GM18498 (cell line): ENCODE results near the gene MAP7D2.
"Not testable (repeated sequence)": the region's sequence is repeated elsewhere in the genome, so short reads cannot be mapped to it uniquely, and the experiment has no call there.

Experiments used
- ATAC-seq: cut with Tn5 transposase; IDR thresholded peaks from one replicate; pipeline ENCODE4 v1.9.1; 2021; ENCODE audit warnings: mild to moderate bottlenecking, moderate library complexity; ENCODE audit not compliant: unreplicated experiment

MAP7D2 gene

DNA sequence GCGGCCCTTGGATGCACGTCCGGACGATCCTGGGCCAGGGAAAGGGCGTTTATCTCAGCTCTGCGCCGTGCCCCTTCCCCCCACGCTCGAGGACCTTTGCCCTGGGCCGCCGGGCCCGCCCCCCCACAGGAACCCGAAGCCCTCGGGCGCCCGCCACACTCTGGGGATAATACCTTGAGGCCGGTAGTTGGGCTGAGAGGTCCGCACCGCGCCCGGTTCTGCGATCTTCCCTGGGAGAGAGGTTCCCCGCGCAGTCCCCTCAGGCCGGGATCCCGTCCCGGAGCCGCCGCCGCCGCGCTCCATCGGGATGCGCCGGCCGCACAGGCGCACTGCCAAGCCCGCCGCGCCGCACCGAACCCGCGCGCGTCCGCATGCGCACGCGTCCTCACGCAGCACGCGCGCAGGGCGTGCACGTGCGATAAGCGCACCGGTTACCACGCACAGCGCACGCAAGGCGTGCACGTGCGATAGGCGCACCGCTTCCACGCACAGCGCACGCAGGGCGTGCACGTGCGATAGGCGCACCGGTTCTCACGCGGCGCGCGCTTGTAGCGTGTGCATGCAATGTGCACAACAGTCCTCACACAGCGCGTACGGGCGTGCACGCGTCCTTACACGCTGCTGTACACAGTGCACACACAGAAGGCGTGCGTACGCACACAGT is at the start of gene MAP7D2:
TSS of gene MAP7D2 (minus strand) at position 331 of the 664 bp plus-strand sequence. CDS start at position 303, 28 bp downstream.
- no peak for ATAC-seq

DNA sequence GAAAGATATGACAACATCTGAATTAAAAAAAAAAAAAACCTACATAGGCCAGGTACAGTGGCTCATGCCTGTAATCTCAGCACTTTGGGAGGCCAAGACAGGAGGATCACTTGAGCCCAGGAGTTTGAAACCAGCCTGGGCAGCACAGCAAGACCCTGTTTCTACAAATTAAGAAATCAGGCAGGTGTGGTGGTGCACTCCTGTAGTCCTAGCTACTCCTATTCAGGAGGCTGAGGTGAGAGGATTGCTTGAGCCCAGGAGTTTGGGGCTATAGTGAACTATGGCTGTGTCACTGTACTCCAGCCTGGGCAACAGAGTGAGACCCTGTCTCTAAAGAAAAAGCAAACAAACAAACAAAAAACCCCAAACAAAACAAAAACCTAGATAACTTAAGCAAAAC is 45.8 kb upstream of the MAP7D2 start:
- ATAC-seq, result not testable (repeated sequence)

GRCh38 chrX:20159797-20160385 is 43.2 kb upstream of the MAP7D2 start:
- ATAC-seq, result no peak

- no peak for ATAC-seq
Observed at GRCh38 chrX:20151689-20152088, 35.0 kb upstream of the MAP7D2 start.

DNA sequence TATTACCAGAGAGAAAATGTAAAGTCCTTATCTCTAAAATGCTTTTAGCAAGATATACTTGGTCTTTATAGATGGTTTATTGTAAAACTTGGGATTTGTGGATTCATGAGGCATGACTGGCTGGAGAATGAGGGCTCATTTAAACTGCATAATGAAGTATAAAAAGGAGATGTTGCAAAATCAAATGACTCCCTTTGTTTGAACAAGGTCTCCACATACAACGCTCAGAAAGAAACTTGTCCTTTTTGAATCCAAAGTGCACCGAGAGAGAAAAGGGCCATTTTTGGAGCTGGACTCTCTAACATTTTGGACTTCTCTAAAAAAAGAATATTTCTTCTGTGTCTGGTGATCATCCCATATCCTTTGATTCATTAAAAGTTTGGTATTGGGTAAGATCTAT is 32.6 kb upstream of the MAP7D2 start:
- no peak for ATAC-seq

DNA sequence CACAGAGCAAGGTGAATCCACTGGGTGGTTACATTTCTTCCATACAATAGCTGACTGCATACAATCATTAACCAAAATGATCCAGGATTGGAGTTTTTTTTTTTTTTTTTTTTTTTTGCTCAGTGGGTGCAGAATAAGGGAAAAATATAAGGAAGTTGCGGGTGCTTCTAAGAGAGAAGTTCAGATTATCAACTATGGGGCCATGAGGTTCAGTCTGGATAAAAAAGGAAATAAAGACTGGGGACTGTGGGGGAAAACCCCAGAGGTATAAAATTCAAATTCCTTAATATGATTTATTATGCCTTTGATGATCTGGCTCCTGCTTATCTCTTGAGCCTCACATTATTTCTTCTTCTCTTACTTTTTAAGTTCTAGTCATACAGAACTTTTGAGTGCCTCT is 30.9 kb upstream of the MAP7D2 start:
- no peak for ATAC-seq

DNA sequence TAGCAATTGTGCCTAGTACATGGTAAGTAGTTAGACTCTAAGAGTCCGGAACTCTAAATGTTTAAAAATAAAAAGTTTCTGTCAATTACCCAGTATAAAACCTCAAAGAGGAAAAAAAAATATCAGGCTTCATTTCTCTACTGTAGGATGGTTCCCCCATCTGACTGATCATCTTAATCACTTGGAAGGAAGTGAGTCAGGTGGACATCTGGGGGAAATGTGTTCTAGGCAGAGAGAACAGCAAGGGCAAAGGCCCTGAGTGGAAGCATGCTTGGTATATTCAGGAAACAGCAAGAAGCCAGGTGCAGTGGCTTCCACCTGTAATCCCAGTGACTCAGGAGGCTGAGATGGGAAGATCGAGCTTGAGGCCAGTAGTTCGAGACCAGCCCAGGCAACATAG is 27.8 kb upstream of the MAP7D2 start:
- ATAC-seq, result no peak

DNA sequence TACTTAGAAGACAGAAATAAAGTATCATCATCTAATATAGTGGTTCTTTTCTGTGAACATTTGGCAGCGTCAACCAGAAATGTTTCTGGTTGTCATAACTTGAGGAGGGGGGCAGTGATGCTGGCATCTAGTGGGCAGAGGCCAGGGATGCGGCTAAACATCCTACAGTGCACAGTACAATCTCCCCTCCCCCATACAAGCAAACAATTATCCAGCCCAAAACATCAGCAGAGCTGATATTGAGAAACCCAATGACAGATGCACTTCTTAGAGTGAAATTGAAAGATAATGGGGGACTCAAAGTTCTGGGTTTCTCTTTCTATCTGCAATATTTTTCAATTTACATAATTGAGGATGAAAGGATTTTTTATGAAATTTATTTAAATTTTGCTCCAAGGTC is 26.9 kb upstream of the MAP7D2 start:
- no peak for ATAC-seq

GRCh38 chrX:20143111-20143510 is 26.4 kb upstream of the MAP7D2 start:
- ATAC-seq, result no peak

- ATAC-seq, result peak; percentile 98
Observed at GRCh38 chrX:20141281-20142220, 24.8 kb upstream of the MAP7D2 start, which contains the start of gene EIF1AX. TSS of gene EIF1AX (minus strand) at chrX:20141838. CDS start at chrX:20141640, 198 bp downstream.

DNA sequence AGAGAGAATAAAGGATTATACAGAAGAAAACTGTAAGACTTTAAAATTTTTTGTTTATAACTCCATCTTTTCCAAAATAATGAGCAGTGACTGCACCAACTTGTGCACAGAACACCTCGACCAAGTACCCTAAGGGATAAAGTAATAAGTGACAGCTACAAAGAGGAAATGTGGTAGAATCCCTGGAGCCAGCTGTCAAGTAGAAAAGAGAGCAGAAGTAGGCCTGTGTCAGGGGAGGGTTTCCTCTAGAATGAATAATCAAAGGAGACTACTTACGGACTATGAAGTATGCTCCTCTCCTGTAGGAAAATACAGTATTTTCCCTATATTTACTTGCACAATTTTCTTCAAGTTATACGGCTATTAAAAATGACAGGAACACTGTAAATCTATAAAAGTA is 23.7 kb upstream of the MAP7D2 start:
- ATAC-seq, result no peak

- ATAC-seq, result no peak
Observed at GRCh38 chrX:20139966-20140365, 23.3 kb upstream of the MAP7D2 start.

DNA sequence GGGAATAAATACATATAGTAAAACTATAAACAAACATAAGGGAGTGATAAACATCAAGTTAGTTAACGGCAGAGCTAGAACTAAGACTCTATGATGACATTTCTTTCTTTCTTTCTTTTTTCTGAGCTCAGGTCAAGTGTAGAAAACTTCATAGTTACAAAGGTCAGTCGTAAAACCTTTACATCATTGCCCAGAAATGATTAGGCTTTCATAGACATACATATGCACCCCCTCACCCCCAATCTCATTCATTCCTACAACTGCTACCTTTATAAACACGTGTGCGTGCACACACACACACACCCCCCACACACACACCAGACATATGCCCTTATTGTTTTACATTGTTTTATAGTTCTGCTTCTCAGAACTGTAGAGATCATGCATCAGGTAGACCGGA is 19.2 kb upstream of the MAP7D2 start:
- no peak for ATAC-seq

GRCh38 chrX:20132666-20133065 is 16.0 kb upstream of the MAP7D2 start:
- ATAC-seq, result no peak

GRCh38 chrX:20130357-20130756 is 13.7 kb upstream of the MAP7D2 start:
- ATAC-seq, result no peak

DNA sequence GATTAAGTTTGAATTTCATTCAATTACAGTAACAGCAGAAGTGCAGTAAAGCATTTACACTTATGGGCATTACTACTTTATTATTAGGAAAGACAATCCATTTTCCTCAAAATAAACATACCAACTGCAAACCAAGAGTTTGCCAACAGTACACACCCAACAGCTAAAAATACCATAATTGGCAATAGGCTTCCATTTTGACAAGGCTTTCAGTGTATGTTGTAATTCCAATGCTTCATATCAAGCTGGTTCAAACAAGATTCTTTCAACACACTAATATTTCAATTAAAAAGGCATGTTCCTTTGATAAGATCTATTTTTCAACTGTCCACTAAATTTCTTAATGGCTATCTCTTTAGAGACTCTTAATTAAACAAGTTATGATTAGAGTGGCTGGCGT is 12.8 kb upstream of the MAP7D2 start:
- no peak for ATAC-seq

DNA sequence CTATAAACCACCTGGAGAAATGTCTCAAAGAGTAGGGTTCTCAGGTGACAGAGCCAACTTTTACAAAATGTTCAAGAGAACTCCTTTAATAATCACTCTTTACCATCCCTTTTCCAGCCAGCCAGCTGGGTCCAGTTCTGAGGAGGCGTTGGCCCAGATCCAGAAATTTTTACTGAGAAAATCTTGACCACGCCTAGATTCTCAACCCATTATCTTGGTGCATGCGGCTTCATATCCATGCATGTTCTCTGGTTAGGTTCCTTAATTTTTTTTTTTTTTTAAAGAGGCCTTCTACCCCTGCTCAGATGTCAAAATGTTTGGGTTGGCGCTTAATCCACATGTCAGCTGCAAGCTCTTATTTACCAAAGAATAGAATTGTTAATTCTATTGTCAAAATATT is 12.0 kb upstream of the MAP7D2 start:
- no peak for ATAC-seq

- ATAC-seq, result not testable (repeated sequence)
Observed at GRCh38 chrX:20127440-20127839, 10.7 kb upstream of the MAP7D2 start.

DNA sequence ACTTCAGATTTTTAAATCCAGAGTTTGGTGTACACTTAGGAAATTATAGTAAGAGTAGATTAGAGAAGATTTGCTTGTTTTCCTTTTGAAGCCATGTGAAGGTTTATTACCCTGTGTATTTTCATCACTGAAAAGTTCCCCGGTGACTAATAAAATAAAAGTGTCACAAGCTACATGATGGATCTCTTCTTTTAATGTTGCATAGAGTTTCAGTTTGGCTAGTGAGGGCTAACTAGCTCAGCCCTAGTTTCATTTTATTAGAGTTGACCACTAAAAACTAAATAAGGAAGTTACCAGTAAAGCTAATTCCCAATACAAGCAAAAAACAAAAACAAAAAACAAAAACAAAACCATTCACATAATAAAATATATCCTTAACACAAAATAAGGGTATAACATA is 10.1 kb upstream of the MAP7D2 start:
- ATAC-seq, result not testable (repeated sequence)

DNA sequence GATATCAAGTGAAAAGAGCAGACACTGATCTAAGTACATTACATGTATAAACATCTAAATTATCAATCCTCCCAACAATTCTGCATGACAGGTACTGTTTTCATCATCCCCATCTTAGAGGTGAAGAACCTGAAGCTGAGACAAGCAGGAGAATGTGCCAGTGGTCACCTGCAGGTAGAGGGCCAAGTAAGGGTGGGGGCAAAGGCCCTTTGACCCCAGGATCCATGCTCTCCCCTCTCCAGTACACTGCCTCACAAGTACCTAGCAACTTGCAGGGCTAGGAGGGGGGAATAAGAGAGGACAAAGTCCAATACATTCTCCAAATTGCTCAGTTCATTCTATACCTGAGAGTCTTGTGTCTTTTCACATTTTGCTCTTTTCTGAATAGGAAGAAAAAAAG is 8.3 kb upstream of the MAP7D2 start:
- ATAC-seq, result no peak

GRCh38 chrX:20118065-20118824 is 1.5 kb upstream of the MAP7D2 start:
- ATAC-seq, result no peak
